Measurements from ENCODE around the gene RFWD3.

The RFWD3 gene

DNA sequence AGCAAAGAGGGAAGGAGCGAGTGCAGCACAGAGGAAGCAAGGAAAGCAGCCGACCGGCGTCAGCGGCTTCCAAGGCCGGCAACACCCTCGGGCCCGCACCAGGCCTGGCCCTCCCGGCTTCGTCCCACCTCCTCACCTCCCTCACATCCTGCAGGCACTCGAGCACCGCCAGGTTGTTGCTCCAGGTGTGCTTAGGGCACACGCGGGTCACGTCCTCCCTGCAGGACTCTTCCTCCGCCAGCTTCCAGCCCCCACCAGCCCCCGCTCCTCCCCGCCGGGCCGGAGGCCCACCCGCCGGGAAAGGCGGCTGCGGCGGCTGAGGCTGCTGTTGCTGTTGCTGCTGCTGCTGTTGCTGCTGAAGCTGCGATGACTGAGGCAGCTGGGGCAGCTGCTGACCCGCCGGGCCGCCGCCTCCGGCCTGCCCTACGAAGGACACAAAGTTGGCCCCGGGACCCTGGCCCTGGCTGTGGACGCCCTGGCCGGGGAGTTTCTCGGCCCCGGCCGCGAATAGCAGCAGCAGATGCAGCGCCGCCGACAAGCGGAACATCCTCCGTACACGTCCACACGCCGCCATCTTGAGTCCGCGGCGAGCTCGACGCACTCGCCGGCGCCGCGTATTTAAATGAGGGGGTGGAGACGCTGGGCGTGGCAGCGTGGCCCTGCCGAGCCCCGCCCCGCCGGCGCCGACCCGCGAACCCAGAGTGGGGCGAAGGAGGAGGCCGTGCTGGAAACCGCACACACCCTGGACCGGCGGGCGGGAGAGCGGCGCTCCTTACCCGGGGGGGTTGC, 60.0 kb downstream of the RFWD3 start, which contains the start of gene GLG1 (continued):
- TF ChIP-seq ZNF549 (tag by site-specific recombination; IDR thresholded peaks at IDR 0.05) = no peak
- no peak for TF ChIP-seq ZNF184 (tag by site-specific recombination; IDR thresholded peaks at IDR 0.05)
- no peak for TF ChIP-seq ZNF776 (tag by site-specific recombination; IDR thresholded peaks at IDR 0.05; ENCODE audit: borderline replicate concordance)
- TF ChIP-seq KLF8 (tag by site-specific recombination; IDR thresholded peaks at IDR 0.05) = 0 out of 2 replicates have a peak, but pooled peaks have one; percentile 51
- TF ChIP-seq ZNF529 (tag by site-specific recombination; IDR thresholded peaks at IDR 0.05; ENCODE audit: insufficient replicate concordance) = no peak
- TF ChIP-seq ZFP41 (tag by site-specific recombination; IDR thresholded peaks at IDR 0.05; ENCODE audit: borderline replicate concordance) = no peak
- TF ChIP-seq, protein P1, sequence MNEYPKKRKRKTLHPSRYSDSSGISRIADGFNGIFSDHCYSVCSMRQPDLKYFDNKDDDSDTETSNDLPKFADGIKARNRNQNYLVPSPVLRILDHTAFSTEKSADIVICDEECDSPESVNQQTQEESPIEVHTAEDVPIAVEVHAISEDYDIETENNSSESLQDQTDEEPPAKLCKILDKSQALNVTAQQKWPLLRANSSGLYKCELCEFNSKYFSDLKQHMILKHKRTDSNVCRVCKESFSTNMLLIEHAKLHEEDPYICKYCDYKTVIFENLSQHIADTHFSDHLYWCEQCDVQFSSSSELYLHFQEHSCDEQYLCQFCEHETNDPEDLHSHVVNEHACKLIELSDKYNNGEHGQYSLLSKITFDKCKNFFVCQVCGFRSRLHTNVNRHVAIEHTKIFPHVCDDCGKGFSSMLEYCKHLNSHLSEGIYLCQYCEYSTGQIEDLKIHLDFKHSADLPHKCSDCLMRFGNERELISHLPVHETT (tag by site-specific recombination; IDR thresholded peaks at IDR 0.05) = no peak
- peak; percentile 85 for TF ChIP-seq KLF1 (tag by site-specific recombination; IDR thresholded peaks at IDR 0.05)
- TF ChIP-seq, protein P2, sequence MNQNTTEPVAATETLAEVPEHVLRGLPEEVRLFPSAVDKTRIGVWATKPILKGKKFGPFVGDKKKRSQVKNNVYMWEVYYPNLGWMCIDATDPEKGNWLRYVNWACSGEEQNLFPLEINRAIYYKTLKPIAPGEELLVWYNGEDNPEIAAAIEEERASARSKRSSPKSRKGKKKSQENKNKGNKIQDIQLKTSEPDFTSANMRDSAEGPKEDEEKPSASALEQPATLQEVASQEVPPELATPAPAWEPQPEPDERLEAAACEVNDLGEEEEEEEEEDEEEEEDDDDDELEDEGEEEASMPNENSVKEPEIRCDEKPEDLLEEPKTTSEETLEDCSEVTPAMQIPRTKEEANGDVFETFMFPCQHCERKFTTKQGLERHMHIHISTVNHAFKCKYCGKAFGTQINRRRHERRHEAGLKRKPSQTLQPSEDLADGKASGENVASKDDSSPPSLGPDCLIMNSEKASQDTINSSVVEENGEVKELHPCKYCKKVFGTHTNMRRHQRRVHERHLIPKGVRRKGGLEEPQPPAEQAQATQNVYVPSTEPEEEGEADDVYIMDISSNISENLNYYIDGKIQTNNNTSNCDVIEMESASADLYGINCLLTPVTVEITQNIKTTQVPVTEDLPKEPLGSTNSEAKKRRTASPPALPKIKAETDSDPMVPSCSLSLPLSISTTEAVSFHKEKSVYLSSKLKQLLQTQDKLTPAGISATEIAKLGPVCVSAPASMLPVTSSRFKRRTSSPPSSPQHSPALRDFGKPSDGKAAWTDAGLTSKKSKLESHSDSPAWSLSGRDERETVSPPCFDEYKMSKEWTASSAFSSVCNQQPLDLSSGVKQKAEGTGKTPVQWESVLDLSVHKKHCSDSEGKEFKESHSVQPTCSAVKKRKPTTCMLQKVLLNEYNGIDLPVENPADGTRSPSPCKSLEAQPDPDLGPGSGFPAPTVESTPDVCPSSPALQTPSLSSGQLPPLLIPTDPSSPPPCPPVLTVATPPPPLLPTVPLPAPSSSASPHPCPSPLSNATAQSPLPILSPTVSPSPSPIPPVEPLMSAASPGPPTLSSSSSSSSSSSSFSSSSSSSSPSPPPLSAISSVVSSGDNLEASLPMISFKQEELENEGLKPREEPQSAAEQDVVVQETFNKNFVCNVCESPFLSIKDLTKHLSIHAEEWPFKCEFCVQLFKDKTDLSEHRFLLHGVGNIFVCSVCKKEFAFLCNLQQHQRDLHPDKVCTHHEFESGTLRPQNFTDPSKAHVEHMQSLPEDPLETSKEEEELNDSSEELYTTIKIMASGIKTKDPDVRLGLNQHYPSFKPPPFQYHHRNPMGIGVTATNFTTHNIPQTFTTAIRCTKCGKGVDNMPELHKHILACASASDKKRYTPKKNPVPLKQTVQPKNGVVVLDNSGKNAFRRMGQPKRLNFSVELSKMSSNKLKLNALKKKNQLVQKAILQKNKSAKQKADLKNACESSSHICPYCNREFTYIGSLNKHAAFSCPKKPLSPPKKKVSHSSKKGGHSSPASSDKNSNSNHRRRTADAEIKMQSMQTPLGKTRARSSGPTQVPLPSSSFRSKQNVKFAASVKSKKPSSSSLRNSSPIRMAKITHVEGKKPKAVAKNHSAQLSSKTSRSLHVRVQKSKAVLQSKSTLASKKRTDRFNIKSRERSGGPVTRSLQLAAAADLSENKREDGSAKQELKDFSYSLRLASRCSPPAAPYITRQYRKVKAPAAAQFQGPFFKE (tag by site-specific recombination; IDR thresholded peaks at IDR 0.05; ENCODE audit: borderline replicate concordance) = peak; percentile 38; the same call in 1 of the 2 replicates
- TF ChIP-seq, protein P3, sequence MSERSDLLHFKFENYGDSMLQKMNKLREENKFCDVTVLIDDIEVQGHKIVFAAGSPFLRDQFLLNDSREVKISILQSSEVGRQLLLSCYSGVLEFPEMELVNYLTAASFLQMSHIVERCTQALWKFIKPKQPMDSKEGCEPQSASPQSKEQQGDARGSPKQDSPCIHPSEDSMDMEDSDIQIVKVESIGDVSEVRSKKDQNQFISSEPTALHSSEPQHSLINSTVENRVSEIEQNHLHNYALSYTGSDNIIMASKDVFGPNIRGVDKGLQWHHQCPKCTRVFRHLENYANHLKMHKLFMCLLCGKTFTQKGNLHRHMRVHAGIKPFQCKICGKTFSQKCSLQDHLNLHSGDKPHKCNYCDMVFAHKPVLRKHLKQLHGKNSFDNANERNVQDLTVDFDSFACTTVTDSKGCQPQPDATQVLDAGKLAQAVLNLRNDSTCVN (tag by site-specific recombination; optimal IDR thresholded peaks at IDR 0.05) = peak; percentile 77
- TF ChIP-seq, protein P4, sequence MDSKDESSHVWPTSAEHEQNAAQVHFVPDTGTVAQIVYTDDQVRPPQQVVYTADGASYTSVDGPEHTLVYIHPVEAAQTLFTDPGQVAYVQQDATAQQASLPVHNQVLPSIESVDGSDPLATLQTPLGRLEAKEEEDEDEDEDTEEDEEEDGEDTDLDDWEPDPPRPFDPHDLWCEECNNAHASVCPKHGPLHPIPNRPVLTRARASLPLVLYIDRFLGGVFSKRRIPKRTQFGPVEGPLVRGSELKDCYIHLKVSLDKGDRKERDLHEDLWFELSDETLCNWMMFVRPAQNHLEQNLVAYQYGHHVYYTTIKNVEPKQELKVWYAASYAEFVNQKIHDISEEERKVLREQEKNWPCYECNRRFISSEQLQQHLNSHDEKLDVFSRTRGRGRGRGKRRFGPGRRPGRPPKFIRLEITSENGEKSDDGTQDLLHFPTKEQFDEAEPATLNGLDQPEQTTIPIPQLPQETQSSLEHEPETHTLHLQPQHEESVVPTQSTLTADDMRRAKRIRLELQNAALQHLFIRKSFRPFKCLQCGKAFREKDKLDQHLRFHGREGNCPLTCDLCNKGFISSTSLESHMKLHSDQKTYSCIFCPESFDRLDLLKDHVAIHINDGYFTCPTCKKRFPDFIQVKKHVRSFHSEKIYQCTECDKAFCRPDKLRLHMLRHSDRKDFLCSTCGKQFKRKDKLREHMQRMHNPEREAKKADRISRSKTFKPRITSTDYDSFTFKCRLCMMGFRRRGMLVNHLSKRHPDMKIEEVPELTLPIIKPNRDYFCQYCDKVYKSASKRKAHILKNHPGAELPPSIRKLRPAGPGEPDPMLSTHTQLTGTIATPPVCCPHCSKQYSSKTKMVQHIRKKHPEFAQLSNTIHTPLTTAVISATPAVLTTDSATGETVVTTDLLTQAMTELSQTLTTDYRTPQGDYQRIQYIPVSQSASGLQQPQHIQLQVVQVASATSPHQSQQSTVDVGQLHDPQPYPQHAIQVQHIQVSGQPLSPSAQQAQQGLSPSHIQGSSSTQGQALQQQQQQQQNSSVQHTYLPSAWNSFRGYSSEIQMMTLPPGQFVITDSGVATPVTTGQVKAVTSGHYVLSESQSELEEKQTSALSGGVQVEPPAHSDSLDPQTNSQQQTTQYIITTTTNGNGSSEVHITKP (tag by site-specific recombination; IDR thresholded peaks at IDR 0.05) = no peak
- peak; percentile 94 for TF ChIP-seq ZIC2 (tag by site-specific recombination; IDR thresholded peaks at IDR 0.05)
- peak; percentile 53 for TF ChIP-seq ZEB2 (tag by site-specific recombination; IDR thresholded peaks at IDR 0.05)
- TF ChIP-seq ZNF23 (tag by site-specific recombination; IDR thresholded peaks at IDR 0.05; ENCODE audit: borderline replicate concordance) = no peak
- peak; percentile 98 for TF ChIP-seq SCRT2 (tag by site-specific recombination; IDR thresholded peaks at IDR 0.05)
- no peak for TF ChIP-seq ZNF544 (tag by site-specific recombination; IDR thresholded peaks at IDR 0.05)
- TF ChIP-seq ZNF416 (tag by site-specific recombination; IDR thresholded peaks at IDR 0.05) = no peak
- no peak for TF ChIP-seq ZNF830 (tag by site-specific recombination; IDR thresholded peaks at IDR 0.05; ENCODE audit: low read depth)
- TF ChIP-seq OSR2 (tag by site-specific recombination; IDR thresholded peaks at IDR 0.05) = peak; percentile 59
- TF ChIP-seq FEZF1 (tag by site-specific recombination; IDR thresholded peaks at IDR 0.05) = no peak; the same call in 1 of the 2 replicates
- no peak for TF ChIP-seq MYNN (tag by site-specific recombination; IDR thresholded peaks at IDR 0.05; ENCODE audit: borderline replicate concordance)
- no peak for TF ChIP-seq ZFP69B (tag by site-specific recombination; IDR thresholded peaks at IDR 0.05)
- no peak for TF ChIP-seq ZNF214 (tag by site-specific recombination; IDR thresholded peaks at IDR 0.05; ENCODE audit: borderline replicate concordance)
- TF ChIP-seq YY1 (tag by site-specific recombination; IDR thresholded peaks at IDR 0.05) = peak; percentile 68
- TF ChIP-seq ZNF133 (tag by site-specific recombination; IDR thresholded peaks at IDR 0.05) = no peak
- no peak for TF ChIP-seq ZNF350 (tag by site-specific recombination; IDR thresholded peaks at IDR 0.05)

All from HEK293 (cell line).